DOHH2 (cell line): ENCODE results near the gene SCT.

Experiments used
- H3F3A ChIP-seq: fragments of 200-600 bp; sonication (generic), shearing (Covaris generic); 2 replicates; pipeline ENCODE4 v1.6.0; 2016; ENCODE audit warnings: antibody characterized with exemption, mild to moderate bottlenecking; ENCODE audit not compliant: control insufficient read depth, insufficient read depth
- H3K27ac ChIP-seq: fragments of 200-600 bp; sonication (generic); 2 replicates; pipeline ENCODE4 v1.5.1; 2014; ENCODE audit warnings: low read depth, mild to moderate bottlenecking, low read length, moderate library complexity
- H3K27me3 ChIP-seq: fragments of 200-600 bp; sonication (generic); 2 replicates; pipeline ENCODE4 v1.6.1; 2014; ENCODE audit warnings: mild to moderate bottlenecking, low read length, mixed read lengths; ENCODE audit not compliant: control insufficient read depth
- H3K36me3 ChIP-seq: fragments of 200-600 bp; sonication (generic); 2 replicates; pipeline ENCODE4 v1.6.1; 2014; ENCODE audit warnings: mild to moderate bottlenecking, low read length, moderate library complexity, mixed read lengths; ENCODE audit not compliant: control insufficient read depth
- H3K4me1 ChIP-seq: fragments of 200-600 bp; sonication (generic); 2 replicates; pipeline ENCODE4 v1.6.1; 2014; ENCODE audit warnings: mild to moderate bottlenecking, low read length, mixed read lengths; ENCODE audit not compliant: control insufficient read depth
- H3K4me2 ChIP-seq: fragments of 200-600 bp; sonication (generic); 2 replicates; pipeline ENCODE4 v1.6.0; 2014; ENCODE audit warnings: mild to moderate bottlenecking, low read length, moderate library complexity
- H3K4me3 ChIP-seq: fragments of 200-600 bp; sonication (generic); 2 replicates; pipeline ENCODE4 v1.5.1; 2014; ENCODE audit warnings: mild to moderate bottlenecking, low read length, mixed read lengths
- H3K79me2 ChIP-seq: fragments of 200-600 bp; sonication (generic); 2 replicates; pipeline ENCODE4 v1.6.1; 2014; ENCODE audit warnings: mild to moderate bottlenecking, low read length, mixed read lengths; ENCODE audit not compliant: control insufficient read depth
- H3K9me2 ChIP-seq: fragments of 200-600 bp; sonication (generic); replicated peaks from 2 replicates; pipeline ENCODE4 v1.6.1; 2014; ENCODE audit warnings: mild to moderate bottlenecking, low read length, mixed read lengths; ENCODE audit not compliant: control insufficient read depth
- H3K9me3 ChIP-seq: fragments of 200-600 bp; sonication (generic); 2 replicates; pipeline ENCODE4 v1.6.1; 2014; ENCODE audit warnings: antibody characterized with exemption, low read length, mixed read lengths; ENCODE audit not compliant: control insufficient read depth, insufficient read depth
- H4K20me1 ChIP-seq: fragments of 200-600 bp; sonication (generic); 2 replicates; pipeline ENCODE4 v1.6.0; 2014; ENCODE audit warnings: low read depth, mild to moderate bottlenecking, antibody characterized with exemption, low read length, moderate library complexity; ENCODE audit not compliant: control insufficient read depth, insufficient read depth
- EZH2phosphoT487 ChIP-seq: fragments of 200-600 bp; sonication (generic); IDR thresholded peaks from 2 replicates; pipeline ENCODE4 v1.6.1; 2017; ENCODE audit warnings: borderline replicate concordance, mild to moderate bottlenecking, antibody characterized with exemption, low read length, moderate library complexity, mixed read lengths
- TF ChIP-seq, protein P1 (sequence below): fragments of 200-600 bp; sonication (generic); IDR thresholded peaks from one replicate; pipeline ENCODE4 v1.5.1; 2014; ENCODE audit warnings: antibody characterized with exemption, mild to moderate bottlenecking, low read depth, low read length; ENCODE audit not compliant: poor library complexity, severe bottlenecking

The SCT gene

DNA sequence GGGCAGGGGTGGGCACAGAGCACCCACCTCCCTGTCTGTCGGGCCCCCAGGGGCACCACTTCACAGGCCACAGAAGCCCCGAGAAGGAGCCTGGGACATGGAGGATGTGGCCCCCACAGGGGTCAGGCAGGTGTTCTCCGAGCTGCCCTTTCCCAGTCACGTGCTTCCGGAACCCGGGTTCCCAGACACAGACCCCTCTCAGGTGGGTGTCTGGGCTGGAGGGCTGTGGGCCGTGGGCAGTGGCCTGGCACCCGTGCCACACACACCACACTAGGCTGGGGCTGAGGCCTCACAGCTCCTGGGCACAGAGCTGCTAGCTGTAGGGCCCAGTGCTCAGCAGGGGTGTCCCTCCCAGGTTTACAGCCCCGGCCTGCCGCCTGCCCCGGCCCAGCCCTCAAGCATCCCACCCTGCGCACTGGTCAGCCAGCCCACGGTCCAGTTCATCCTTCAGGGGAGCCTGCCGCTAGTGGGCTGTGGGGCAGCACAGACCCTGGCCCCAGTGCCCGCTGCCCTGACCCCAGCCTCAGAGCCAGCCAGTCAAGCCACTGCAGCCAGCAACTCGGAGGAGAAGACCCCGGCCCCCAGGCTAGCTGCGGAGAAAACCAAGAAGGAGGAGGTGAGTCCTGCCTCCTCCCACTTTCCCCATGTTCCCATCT, 16.7 kb downstream of the SCT start:
- H4K20me1 ChIP-seq: peaks cover 11% of the 10 kb centered on the region
- TF ChIP-seq EZH2phosphoT487: no peak
- TF ChIP-seq, protein P1, sequence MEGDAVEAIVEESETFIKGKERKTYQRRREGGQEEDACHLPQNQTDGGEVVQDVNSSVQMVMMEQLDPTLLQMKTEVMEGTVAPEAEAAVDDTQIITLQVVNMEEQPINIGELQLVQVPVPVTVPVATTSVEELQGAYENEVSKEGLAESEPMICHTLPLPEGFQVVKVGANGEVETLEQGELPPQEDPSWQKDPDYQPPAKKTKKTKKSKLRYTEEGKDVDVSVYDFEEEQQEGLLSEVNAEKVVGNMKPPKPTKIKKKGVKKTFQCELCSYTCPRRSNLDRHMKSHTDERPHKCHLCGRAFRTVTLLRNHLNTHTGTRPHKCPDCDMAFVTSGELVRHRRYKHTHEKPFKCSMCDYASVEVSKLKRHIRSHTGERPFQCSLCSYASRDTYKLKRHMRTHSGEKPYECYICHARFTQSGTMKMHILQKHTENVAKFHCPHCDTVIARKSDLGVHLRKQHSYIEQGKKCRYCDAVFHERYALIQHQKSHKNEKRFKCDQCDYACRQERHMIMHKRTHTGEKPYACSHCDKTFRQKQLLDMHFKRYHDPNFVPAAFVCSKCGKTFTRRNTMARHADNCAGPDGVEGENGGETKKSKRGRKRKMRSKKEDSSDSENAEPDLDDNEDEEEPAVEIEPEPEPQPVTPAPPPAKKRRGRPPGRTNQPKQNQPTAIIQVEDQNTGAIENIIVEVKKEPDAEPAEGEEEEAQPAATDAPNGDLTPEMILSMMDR: no peak

DNA sequence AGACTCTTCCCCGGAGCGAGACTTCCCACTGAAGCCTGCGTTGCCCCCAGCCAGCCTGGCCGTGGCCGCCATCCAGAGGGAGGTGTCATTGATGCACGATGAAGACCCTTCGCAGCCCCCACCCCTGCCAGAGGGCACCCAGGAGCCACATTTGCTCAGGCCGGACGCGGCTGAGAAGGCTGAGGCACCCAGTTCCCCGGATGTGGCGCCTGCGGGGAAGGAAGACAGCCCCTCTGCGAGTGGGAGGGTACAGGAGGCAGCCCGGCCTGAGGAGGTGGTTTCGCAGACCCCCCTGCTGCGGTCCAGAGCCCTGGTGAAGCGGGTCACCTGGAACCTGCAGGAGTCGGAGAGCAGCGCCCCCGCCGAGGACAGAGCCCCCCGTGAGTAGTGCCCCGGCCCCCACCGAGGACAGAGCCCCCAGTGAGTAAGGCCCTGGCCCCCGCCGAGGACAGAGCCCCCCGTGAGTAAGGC, 17.6 kb downstream of the SCT start:
- Histone ChIP-seq H3K4me2 (no peak overlapping the region), H3K79me2 (no peaks in the 10 kb centered on the region; the same call in none of the 2 replicates), H3K9me2 (no peaks in the 10 kb centered on the region), H3K9me3 (no peaks in the 10 kb centered on the region), H3K36me3 (peaks cover 85% of the 10 kb centered on the region), H3K4me1 (peaks cover 12% of the 10 kb centered on the region), H4K20me1 (peaks cover 11% of the 10 kb centered on the region), H3K4me3 (no peak overlapping the region), H3K27me3 (no peaks in the 10 kb centered on the region), H3F3A (peaks cover 6% of the 10 kb centered on the region; the same call in 1 of the 2 replicates), H3K27ac (no peak overlapping the region)
- TF ChIP-seq, protein P1: no peak
- no peak for TF ChIP-seq EZH2phosphoT487

More for the DNA sequence above, 16.7 kb downstream of the SCT start:
- Histone ChIP-seq H3K9me2 (no peaks in the 10 kb centered on the region), H3F3A (peaks cover 6% of the 10 kb centered on the region; the same call in 1 of the 2 replicates), H3K4me3 (no peak overlapping the region), H3K27ac (no peak overlapping the region), H3K9me3 (no peaks in the 10 kb centered on the region), H3K36me3 (peaks cover 81% of the 10 kb centered on the region), H3K27me3 (no peaks in the 10 kb centered on the region), H3K4me2 (no peak overlapping the region), H3K79me2 (no peaks in the 10 kb centered on the region; the same call in none of the 2 replicates), H3K4me1 (peaks cover 20% of the 10 kb centered on the region)

DNA sequence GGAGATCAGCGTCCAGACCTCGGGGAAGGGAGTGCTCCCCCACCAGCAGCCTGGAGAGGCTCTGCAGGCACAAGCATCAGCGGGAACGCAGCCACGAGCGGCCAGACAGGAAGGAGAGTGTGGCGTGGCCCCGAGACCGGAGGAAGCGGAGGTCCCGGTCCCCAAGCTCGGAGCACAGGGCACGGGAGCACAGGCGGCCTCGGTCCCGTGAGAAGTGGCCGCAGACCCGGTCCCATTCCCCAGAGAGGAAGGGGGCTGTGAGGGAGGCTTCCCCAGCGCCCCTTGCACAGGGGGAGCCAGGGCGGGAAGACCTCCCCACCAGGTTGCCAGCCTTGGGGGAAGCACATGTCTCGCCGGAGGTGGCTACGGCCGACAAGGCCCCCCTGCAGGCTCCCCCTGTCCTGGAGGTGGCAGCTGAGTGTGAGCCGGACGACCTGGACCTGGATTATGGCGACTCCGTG, 18.2 kb downstream of the SCT start:
- Histone ChIP-seq H3K9me3 (no peaks in the 10 kb centered on the region), H3K79me2 (no peaks in the 10 kb centered on the region; the same call in none of the 2 replicates), H3K4me2 (no peak overlapping the region), H3K9me2 (no peaks in the 10 kb centered on the region), H3K27ac (no peak overlapping the region), H3K27me3 (no peaks in the 10 kb centered on the region), H3K36me3 (peaks cover 90% of the 10 kb centered on the region), H3F3A (peaks cover 6% of the 10 kb centered on the region; the same call in 1 of the 2 replicates), H3K4me3 (no peak overlapping the region), H3K4me1 (peaks cover 7% of the 10 kb centered on the region), H4K20me1 (peaks cover 8% of the 10 kb centered on the region)
- TF ChIP-seq, protein P1: no peak
- no peak for TF ChIP-seq EZH2phosphoT487
